ENCODE measurements around the gene SLC2A4RG.

Gene SLC2A4RG

GRCh38 chr20:63699466-63700198, 39.9 kb upstream of the SLC2A4RG start:
- DNase-seq (ENCODE audit: extremely low spot score, insufficient read length, low read depth) = no peak
- no peak for FAIRE-seq

- no peak for FAIRE-seq
- DNase-seq (ENCODE audit: extremely low spot score, insufficient read length, low read depth) = no peak
Measured at GRCh38 chr20:63700199-63701050, 39.2 kb upstream of the SLC2A4RG start.

GRCh38 chr20:63701051-63701328, 38.6 kb upstream of the SLC2A4RG start:
- FAIRE-seq (no peak), DNase-seq (ENCODE audit: extremely low spot score, insufficient read length, low read depth) (no peak)

- FAIRE-seq = no peak
- no peak for DNase-seq (ENCODE audit: extremely low spot score, insufficient read length, low read depth)
Measured at GRCh38 chr20:63701329-63702035, 38.1 kb upstream of the SLC2A4RG start.

GRCh38 chr20:63702036-63702665, 37.4 kb upstream of the SLC2A4RG start:
- DNase-seq (ENCODE audit: extremely low spot score, insufficient read length, low read depth) (no peak), FAIRE-seq (no peak)

GRCh38 chr20:63702751-63703470, 36.7 kb upstream of the SLC2A4RG start:
- FAIRE-seq = no peak
- no peak for DNase-seq (ENCODE audit: extremely low spot score, insufficient read length, low read depth)

- DNase-seq (ENCODE audit: extremely low spot score, insufficient read length, low read depth) (no peak), FAIRE-seq (no peak)
Measured at GRCh38 chr20:63703471-63703975, 36.1 kb upstream of the SLC2A4RG start.

- DNase-seq (ENCODE audit: extremely low spot score, insufficient read length, low read depth) = no peak
- no peak for FAIRE-seq
Measured at GRCh38 chr20:63703976-63704748, 35.4 kb upstream of the SLC2A4RG start.

GRCh38 chr20:63704749-63705117, 34.8 kb upstream of the SLC2A4RG start:
- no peak for DNase-seq (ENCODE audit: extremely low spot score, insufficient read length, low read depth)
- FAIRE-seq = no peak

- DNase-seq (ENCODE audit: extremely low spot score, insufficient read length, low read depth) (no peak), FAIRE-seq (no peak)
Measured at GRCh38 chr20:63705232-63706026, 34.1 kb upstream of the SLC2A4RG start.

- no peak for DNase-seq (ENCODE audit: extremely low spot score, insufficient read length, low read depth)
- FAIRE-seq = no peak
Measured at GRCh38 chr20:63706027-63706695, 33.4 kb upstream of the SLC2A4RG start.

- FAIRE-seq (peak; percentile 72), DNase-seq (ENCODE audit: extremely low spot score, insufficient read length, low read depth) (no peak)
Measured at GRCh38 chr20:63706852-63707557, 32.6 kb upstream of the SLC2A4RG start.

GRCh38 chr20:63707558-63708300, 31.8 kb upstream of the SLC2A4RG start, which contains the start of the genes ARFRP1 and ZGPAT:
TSS of gene ARFRP1 (minus strand) at chr20:63707976. CDS start at chr20:63707091, 885 bp downstream.
TSS of gene ZGPAT (plus strand) at chr20:63708039. CDS start at chr20:63708581, 542 bp downstream.
- peak; percentile 74 for FAIRE-seq
- DNase-seq (ENCODE audit: extremely low spot score, insufficient read length, low read depth) = peak; percentile 81

GRCh38 chr20:63708301-63709148, 31.1 kb upstream of the SLC2A4RG start:
- FAIRE-seq (no peak), DNase-seq (ENCODE audit: extremely low spot score, insufficient read length, low read depth) (no peak)

- FAIRE-seq = no peak
- DNase-seq (ENCODE audit: extremely low spot score, insufficient read length, low read depth) = no peak
Measured at GRCh38 chr20:63709149-63709527, 30.4 kb upstream of the SLC2A4RG start.

Data from GM18507 (cell line).